Neural cell (in vitro differentiated cells): ENCODE data around the gene EAF2. TPM values are rescaled to one million over a fixed set of nuclear protein-coding genes. Genes with fewer than 3 reads are reported as not detected.

ENCODE experiments used
- H2AFZ ChIP-seq: fragments of 200-600, 300-800 bp; sonication (generic), shearing (Covaris generic); 2 replicates; pipeline ENCODE4 v1.6.0; 2014; ENCODE audit warnings: low read depth, mild to moderate bottlenecking, antibody characterized with exemption, low read length, moderate library complexity
- H3F3A ChIP-seq: fragments of 200-600 bp; shearing (Covaris generic); 2 replicates; pipeline ENCODE4 v1.6.1; 2016; ENCODE audit warnings: mild to moderate bottlenecking, moderate library complexity, mixed read lengths, antibody characterized with exemption, low read length; ENCODE audit not compliant: insufficient read depth, poor library complexity, severe bottlenecking
- H3K27ac ChIP-seq: fragments of 200-600, 300-800 bp; sonication (generic), shearing (Covaris generic); 2 replicates; pipeline ENCODE4 v1.5.1; 2014; ENCODE audit warnings: mild to moderate bottlenecking, low read length, moderate library complexity
- H3K27me3 ChIP-seq: fragments of 300-800, 200-600 bp; sonication (generic), shearing (Covaris generic); 2 replicates; pipeline ENCODE4 v1.6.0; 2014; ENCODE audit warnings: mild to moderate bottlenecking, low read depth, low read length, moderate library complexity; ENCODE audit not compliant: insufficient read depth
- H3K36me3 ChIP-seq: fragments of 300-800, 200-600 bp; sonication (generic), shearing (Covaris generic); 2 replicates; pipeline ENCODE4 v1.5.1; 2014; ENCODE audit warnings: mild to moderate bottlenecking, antibody characterized with exemption, low read length, moderate library complexity; ENCODE audit not compliant: insufficient read depth
- H3K4me2 ChIP-seq: fragments of 300-800, 200-600 bp; sonication (generic), shearing (Covaris generic); 2 replicates; pipeline ENCODE4 v1.6.0; 2014; ENCODE audit warnings: mild to moderate bottlenecking, low read length
- H3K4me3 ChIP-seq: fragments of 300-800, 200-600 bp; sonication (generic), shearing (Covaris generic); 2 replicates; pipeline ENCODE4 v1.5.1; 2014; ENCODE audit warnings: mild to moderate bottlenecking, low read length, moderate library complexity
- H3K79me2 ChIP-seq: fragments of 200-600 bp; shearing (Covaris generic); replicated peaks from 2 replicates; pipeline ENCODE4 v1.6.0; 2014; ENCODE audit warnings: mild to moderate bottlenecking, low read length, moderate library complexity; ENCODE audit not compliant: insufficient read depth
- H3K9ac ChIP-seq: fragments of 300-800, 200-600 bp; sonication (generic), shearing (Covaris generic); 2 replicates; pipeline ENCODE4 v1.6.1; 2016; ENCODE audit warnings: mild to moderate bottlenecking, low read length, mixed read lengths
- H3K9me2 ChIP-seq: fragments of 200-600 bp; shearing (Covaris generic); 2 replicates; pipeline ENCODE4 v1.6.1; 2016; ENCODE audit warnings: mild to moderate bottlenecking, low read length, mixed read lengths; ENCODE audit not compliant: insufficient read depth
- H3K9me3 ChIP-seq: fragments of 200-600, 300-800 bp; sonication (generic), shearing (Covaris generic); 2 replicates; pipeline ENCODE4 v1.6.1; 2016; ENCODE audit warnings: mild to moderate bottlenecking, mixed run types, low read length, moderate library complexity, mixed read lengths
- H4K20me1 ChIP-seq: fragments of 200-600 bp; shearing (Covaris generic); 2 replicates; pipeline ENCODE4 v1.6.1; 2016; ENCODE audit warnings: mild to moderate bottlenecking, mixed run types; ENCODE audit not compliant: insufficient read depth
- EP300 ChIP-seq: fragments of 450-650 bp; conservative IDR thresholded peaks from 2 replicates; pipeline ENCODE4 v1.6.1; 2014; ENCODE audit warnings: antibody characterized with exemption, mild to moderate bottlenecking, moderate library complexity; ENCODE audit not compliant: poor library complexity, severe bottlenecking
- EZH2 ChIP-seq: fragments of 200-600, 300-800 bp; shearing (Covaris generic), sonication (generic); IDR thresholded peaks from 2 replicates; pipeline ENCODE4 v1.6.1; 2014; ENCODE audit warnings: antibody characterized with exemption, low read length, borderline replicate concordance, mild to moderate bottlenecking; ENCODE audit not compliant: insufficient read depth, poor library complexity, severe bottlenecking
- MXI1 ChIP-seq: fragments of 450-650 bp; conservative IDR thresholded peaks from 2 replicates; pipeline ENCODE4 v1.6.1; 2014; ENCODE audit warnings: antibody characterized with exemption, mild to moderate bottlenecking; ENCODE audit not compliant: poor library complexity, severe bottlenecking
- POLR2AphosphoS5 ChIP-seq: IDR thresholded peaks from 2 replicates; pipeline ENCODE4 v1.6.1; 2012
- RAD21 ChIP-seq: fragments of 450-650 bp; conservative IDR thresholded peaks from 2 replicates; pipeline ENCODE4 v1.6.1; 2014; ENCODE audit warnings: antibody characterized with exemption, mild to moderate bottlenecking, moderate library complexity
- SMC3 ChIP-seq: fragments of 450-650 bp; conservative IDR thresholded peaks from 2 replicates; pipeline ENCODE4 v1.6.1; 2014; ENCODE audit warnings: antibody characterized with exemption, mild to moderate bottlenecking, moderate library complexity; ENCODE audit not compliant: poor library complexity
- TAF1 ChIP-seq: IDR thresholded peaks from 2 replicates; pipeline ENCODE4 v1.6.1; 2012; ENCODE audit warnings: low read depth
- polyA plus RNA-seq: library from polyadenylated mRNA; depleted of rRNA; stranded (reverse); fragments of >200 nt; gene quantifications from 2 replicates; pipeline ENCODE4 v1.2.3, GENCODE V29; 2014
- TF ChIP-seq, protein P1 (sequence below): fragments of 450-650 bp; IDR thresholded peaks from 2 replicates; pipeline ENCODE4 v1.5.1; 2014; ENCODE audit warnings: antibody characterized with exemption, mild to moderate bottlenecking, moderate library complexity; ENCODE audit not compliant: poor library complexity, severe bottlenecking
- TF ChIP-seq, protein P2 (sequence below): IDR thresholded peaks from 2 replicates; pipeline ENCODE4 v1.6.1; 2012; ENCODE audit warnings: borderline replicate concordance

EAF2 gene
- polyA plus RNA-seq, 1 donor from 2014 or later: 2.0 TPM

DNA sequence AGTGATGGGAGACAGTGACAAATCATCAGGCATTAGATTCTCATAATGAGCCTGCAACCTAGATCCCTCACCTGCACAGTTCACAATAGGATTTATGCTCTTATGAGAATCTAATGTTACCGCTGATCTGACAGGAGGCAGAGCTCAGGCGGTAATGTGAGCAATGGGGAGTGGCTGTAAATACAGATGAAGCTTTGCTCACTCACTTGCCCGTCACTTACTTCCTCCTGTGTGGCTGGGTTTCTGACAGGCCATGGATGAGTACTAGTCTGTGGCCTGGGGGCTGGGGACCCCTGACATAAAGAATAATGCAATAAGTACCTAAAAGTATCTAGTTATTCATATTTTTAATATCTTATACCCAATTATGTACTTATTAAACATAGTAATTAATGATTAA is 15.8 kb upstream of the EAF2 start:
- Histone ChIP-seq H3K36me3 (no peaks in the 10 kb centered on the region), H3F3A (no peaks in the 10 kb centered on the region), H3K27me3 (no peaks in the 10 kb centered on the region), H3K9me2 (no peaks in the 10 kb centered on the region), H3K4me2 (no peak overlapping the region), H3K27ac (no peak overlapping the region), H3K4me3 (no peak overlapping the region), H4K20me1 (no peaks in the 10 kb centered on the region), H3K9ac (no peak overlapping the region), H3K9me3 (no peaks in the 10 kb centered on the region), H3K79me2 (no peaks in the 10 kb centered on the region), H2AFZ (no peak overlapping the region)
- TF ChIP-seq MXI1 (no peak), SMC3 (no peak), EZH2 (no peak)
- TF ChIP-seq, protein P1, sequence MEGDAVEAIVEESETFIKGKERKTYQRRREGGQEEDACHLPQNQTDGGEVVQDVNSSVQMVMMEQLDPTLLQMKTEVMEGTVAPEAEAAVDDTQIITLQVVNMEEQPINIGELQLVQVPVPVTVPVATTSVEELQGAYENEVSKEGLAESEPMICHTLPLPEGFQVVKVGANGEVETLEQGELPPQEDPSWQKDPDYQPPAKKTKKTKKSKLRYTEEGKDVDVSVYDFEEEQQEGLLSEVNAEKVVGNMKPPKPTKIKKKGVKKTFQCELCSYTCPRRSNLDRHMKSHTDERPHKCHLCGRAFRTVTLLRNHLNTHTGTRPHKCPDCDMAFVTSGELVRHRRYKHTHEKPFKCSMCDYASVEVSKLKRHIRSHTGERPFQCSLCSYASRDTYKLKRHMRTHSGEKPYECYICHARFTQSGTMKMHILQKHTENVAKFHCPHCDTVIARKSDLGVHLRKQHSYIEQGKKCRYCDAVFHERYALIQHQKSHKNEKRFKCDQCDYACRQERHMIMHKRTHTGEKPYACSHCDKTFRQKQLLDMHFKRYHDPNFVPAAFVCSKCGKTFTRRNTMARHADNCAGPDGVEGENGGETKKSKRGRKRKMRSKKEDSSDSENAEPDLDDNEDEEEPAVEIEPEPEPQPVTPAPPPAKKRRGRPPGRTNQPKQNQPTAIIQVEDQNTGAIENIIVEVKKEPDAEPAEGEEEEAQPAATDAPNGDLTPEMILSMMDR: no peak

DNA sequence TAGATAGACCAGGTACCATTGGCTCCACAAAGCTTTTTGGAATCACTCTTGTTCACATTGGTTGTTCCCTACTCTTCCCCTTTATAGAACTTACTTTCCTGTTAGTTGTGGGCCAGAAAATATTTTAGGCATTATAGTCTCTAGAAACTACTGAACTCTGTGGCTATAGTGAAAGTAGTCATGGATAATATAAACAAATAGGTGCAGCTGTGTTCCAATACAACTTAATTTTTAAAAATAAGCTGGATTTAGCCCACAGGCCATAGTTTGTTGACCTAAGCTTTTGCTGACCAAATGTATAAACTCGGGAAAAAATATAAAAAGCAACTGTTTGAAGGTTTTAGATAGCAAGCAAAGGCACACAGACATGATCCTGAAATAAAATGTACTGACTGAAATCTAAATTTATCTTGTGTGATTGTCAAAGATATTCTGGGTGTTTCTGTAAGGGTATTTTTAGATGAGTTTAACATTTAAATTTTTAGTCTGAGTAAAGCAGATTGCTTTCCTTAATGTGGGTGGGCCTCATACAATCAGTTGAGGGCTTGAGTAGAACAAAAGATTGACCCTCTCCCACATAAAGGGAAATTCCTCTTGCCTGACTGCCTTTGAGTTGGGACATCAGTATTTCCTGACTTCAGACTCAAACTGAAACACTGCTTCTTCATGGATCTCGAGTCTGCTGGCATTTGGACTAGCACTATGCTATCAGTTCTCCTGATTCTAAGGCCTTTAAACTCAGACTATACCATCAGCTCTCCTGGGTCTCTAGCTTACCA is 13.4 kb upstream of the EAF2 start:
- Histone ChIP-seq H3K36me3 (peaks cover 7% of the 10 kb centered on the region), H3K9me3 (no peaks in the 10 kb centered on the region), H4K20me1 (no peaks in the 10 kb centered on the region), H3K9ac (no peak overlapping the region), H3K79me2 (no peaks in the 10 kb centered on the region), H3K9me2 (no peaks in the 10 kb centered on the region), H3K4me2 (no peak overlapping the region), H3K4me3 (no peak overlapping the region), H3K27ac (no peak overlapping the region), H3K27me3 (no peaks in the 10 kb centered on the region), H2AFZ (no peak overlapping the region), H3F3A (no peaks in the 10 kb centered on the region)
- no peak for TF ChIP-seq POLR2AphosphoS5
- no peak for TF ChIP-seq TAF1
- TF ChIP-seq SMC3: no peak
- TF ChIP-seq EZH2: no peak
- no peak for TF ChIP-seq MXI1
- TF ChIP-seq, protein P2, sequence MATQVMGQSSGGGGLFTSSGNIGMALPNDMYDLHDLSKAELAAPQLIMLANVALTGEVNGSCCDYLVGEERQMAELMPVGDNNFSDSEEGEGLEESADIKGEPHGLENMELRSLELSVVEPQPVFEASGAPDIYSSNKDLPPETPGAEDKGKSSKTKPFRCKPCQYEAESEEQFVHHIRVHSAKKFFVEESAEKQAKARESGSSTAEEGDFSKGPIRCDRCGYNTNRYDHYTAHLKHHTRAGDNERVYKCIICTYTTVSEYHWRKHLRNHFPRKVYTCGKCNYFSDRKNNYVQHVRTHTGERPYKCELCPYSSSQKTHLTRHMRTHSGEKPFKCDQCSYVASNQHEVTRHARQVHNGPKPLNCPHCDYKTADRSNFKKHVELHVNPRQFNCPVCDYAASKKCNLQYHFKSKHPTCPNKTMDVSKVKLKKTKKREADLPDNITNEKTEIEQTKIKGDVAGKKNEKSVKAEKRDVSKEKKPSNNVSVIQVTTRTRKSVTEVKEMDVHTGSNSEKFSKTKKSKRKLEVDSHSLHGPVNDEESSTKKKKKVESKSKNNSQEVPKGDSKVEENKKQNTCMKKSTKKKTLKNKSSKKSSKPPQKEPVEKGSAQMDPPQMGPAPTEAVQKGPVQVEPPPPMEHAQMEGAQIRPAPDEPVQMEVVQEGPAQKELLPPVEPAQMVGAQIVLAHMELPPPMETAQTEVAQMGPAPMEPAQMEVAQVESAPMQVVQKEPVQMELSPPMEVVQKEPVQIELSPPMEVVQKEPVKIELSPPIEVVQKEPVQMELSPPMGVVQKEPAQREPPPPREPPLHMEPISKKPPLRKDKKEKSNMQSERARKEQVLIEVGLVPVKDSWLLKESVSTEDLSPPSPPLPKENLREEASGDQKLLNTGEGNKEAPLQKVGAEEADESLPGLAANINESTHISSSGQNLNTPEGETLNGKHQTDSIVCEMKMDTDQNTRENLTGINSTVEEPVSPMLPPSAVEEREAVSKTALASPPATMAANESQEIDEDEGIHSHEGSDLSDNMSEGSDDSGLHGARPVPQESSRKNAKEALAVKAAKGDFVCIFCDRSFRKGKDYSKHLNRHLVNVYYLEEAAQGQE: no peak
- TF ChIP-seq RAD21: no peak
- no peak for TF ChIP-seq EP300
- TF ChIP-seq, protein P1: no peak
